Panc1 (cell line): ENCODE data around the gene MYMK. TPM values are rescaled to one million over a fixed set of nuclear protein-coding genes. Genes with fewer than 3 reads are reported as not detected.

Experiments
- ATAC-seq: fragments of 200-7000 bp; cut with Tn5 transposase; 2 replicates; pipeline ENCODE4 v1.9.1; 2020; ENCODE audit warnings: mild to moderate bottlenecking, moderate library complexity
- BruUV-seq: library from RNA; stranded (reverse); fragments of 400-500 nt; replicated peaks from 2 replicates; lab custom pipeline; 2021; lab: Mats Ljungman, UMichigan
- CTCF ChIA-PET: fragments of 300-600 bp; sonication (Branson Sonifier 250); formaldehyde crosslinking; loops from one replicate; lab custom pipeline; 2022; ENCODE audit warnings: antibody characterized with exemption; lab: Charles Lee
- POLR2A ChIA-PET: fragments of 300-600 bp; sonication (Branson Sonifier 250); formaldehyde crosslinking; loops from one replicate; lab custom pipeline; 2022; ENCODE audit warnings: antibody characterized with exemption; lab: Charles Lee
- DNase-seq: peaks from one replicate; pipeline ENCODE4 v3.0.0-alpha.2; 2010; ENCODE audit warnings: low read depth, low spot score
- H3K27ac ChIP-seq: 2 replicates; pipeline ENCODE4 v1.5.1; 2011; ENCODE audit warnings: mild to moderate bottlenecking, low read length, inconsistent platforms
- H3K27me3 ChIP-seq: fragments of 200-500 bp; sonication (Bioruptor generic); 2 replicates; pipeline ENCODE4 v1.6.0; 2014; ENCODE audit warnings: low read length, inconsistent platforms; ENCODE audit not compliant: control insufficient read depth, insufficient read depth
- H3K36me3 ChIP-seq: fragments of 200-500 bp; sonication (Bioruptor generic); 2 replicates; pipeline ENCODE4 v1.5.1; 2014; ENCODE audit warnings: inconsistent platforms, mild to moderate bottlenecking, low read length, moderate library complexity; ENCODE audit not compliant: control insufficient read depth, insufficient read depth
- H3K4me1 ChIP-seq: 2 replicates; pipeline ENCODE4 v1.5.1; 2011; ENCODE audit warnings: inconsistent platforms, mild to moderate bottlenecking, low read length, moderate library complexity; ENCODE audit not compliant: control insufficient read depth, insufficient read depth
- H3K4me3 ChIP-seq, 2 experiments: 2 replicates each; pipeline ENCODE4 v1.5.1; 2011 to 2012; ENCODE audit warnings: low read depth in 2 of 2, low read length in 2 of 2, mild to moderate bottlenecking in 2 of 2, inconsistent platforms in 1 of 2, moderate library complexity in 1 of 2
- H3K9me3 ChIP-seq: fragments of 200-500 bp; sonication (Bioruptor generic); 2 replicates; pipeline ENCODE4 v1.5.1; 2014; ENCODE audit warnings: low read depth, mild to moderate bottlenecking, inconsistent platforms, low read length, moderate library complexity; ENCODE audit not compliant: control insufficient read depth, insufficient read depth
- CTCF ChIP-seq: fragments of 450-650 bp; IDR thresholded peaks from 2 replicates; pipeline ENCODE4 v1.5.1; 2017; ENCODE audit warnings: mild to moderate bottlenecking
- POLR2AphosphoS5 ChIP-seq: IDR thresholded peaks from 2 replicates; pipeline ENCODE4 v1.6.1; 2012; ENCODE audit warnings: mild to moderate bottlenecking, low read depth, low read length, moderate library complexity
- REST ChIP-seq, 2 experiments: IDR thresholded peaks; 2 replicates each; pipeline ENCODE4 v1.6.1; 2011 to 2012; ENCODE audit warnings: low read depth in 2 of 2, control low read depth in 1 of 2, low read length in 1 of 2, mild to moderate bottlenecking in 1 of 2, moderate library complexity in 1 of 2; ENCODE audit not compliant: insufficient read depth in 1 of 2
- SIN3A ChIP-seq: IDR thresholded peaks from 2 replicates; pipeline ENCODE4 v1.6.1; 2012; ENCODE audit warnings: low read depth, mild to moderate bottlenecking, low read length, moderate library complexity, borderline replicate concordance; ENCODE audit not compliant: insufficient read depth
- TCF7L2 ChIP-seq: IDR thresholded peaks from 2 replicates; pipeline ENCODE4 v1.6.1; 2011; ENCODE audit warnings: mild to moderate bottlenecking, low read depth, low read length, inconsistent platforms
- in situ Hi-C: cut with HindIII; loops from 2 replicates; pipeline ENCODE4 v1.10.0; 2016; ENCODE audit warnings: low sequenced_read_pairs, low pct_unique_long_range_greater_than_20kb
- intact Hi-C: fragments of 100-400 bp; cut with micrococcal nuclease; formaldehyde crosslinking; loops from one replicate; pipeline ENCODE4 v1.10.0; 2022; ENCODE audit not compliant: unreplicated experiment
- total RNA-seq: library from RNA; stranded (reverse); gene quantifications from one replicate; pipeline ENCODE4 v1.2.1, GENCODE V29; 2021; ENCODE audit not compliant: unreplicated experiment

The MYMK gene
- total RNA-seq, 1 experiment from 2014 or later: not detected

- H3K27me3 ChIP-seq: no peaks in the 10 kb centered on the region
- no peaks in the 10 kb centered on the region; the same call in 1 of the 2 replicates for H3K4me1 ChIP-seq
Observed at GRCh38 chr9:133531293-133531692, 6.5 kb upstream of the MYMK start.

GRCh38 chr9:133529874-133530273 is 5.1 kb upstream of the MYMK start:
- in situ Hi-C loops (no loop called here), intact Hi-C loops (no loop called here)
- ATAC-seq: no peak
- Histone ChIP-seq H3K36me3 (no peaks in the 10 kb centered on the region), H3K27ac (no peak overlapping the region), H3K9me3 (no peaks in the 10 kb centered on the region), H3K4me3 (no peak overlapping the region), H3K27me3 (no peaks in the 10 kb centered on the region), H3K4me1 (no peaks in the 10 kb centered on the region; the same call in 1 of the 2 replicates)
- TF ChIP-seq SIN3A (no peak), CTCF (no peak)
- no TSS peak for BruUV-seq
- ChIA-PET POLR2A (no interaction called here), CTCF (no interaction called here)
- DNase-seq: no peak

More at GRCh38 chr9:133531293-133531692, 6.5 kb upstream of the MYMK start:
- TF ChIP-seq REST (IDR thresholded peaks at IDR 0.05; ENCODE audit: insufficient read depth in 1 of 2, low read depth in 2 of 2, low read length in 1 of 2): no peak
- no peak for TF ChIP-seq CTCF
- no peak for TF ChIP-seq TCF7L2
- TF ChIP-seq POLR2AphosphoS5: no peak
- no peak for TF ChIP-seq SIN3A
- Histone ChIP-seq H3K36me3 (no peaks in the 10 kb centered on the region), H3K9me3 (no peaks in the 10 kb centered on the region), H3K27ac (no peak overlapping the region), H3K4me3 (no peak overlapping the region)
- no TSS peak for BruUV-seq
- intact Hi-C loops: no loop called here
- POLR2A ChIA-PET: no interaction called here
- in situ Hi-C loops: no loop called here
- DNase-seq: no peak
- CTCF ChIA-PET: no interaction called here
- ATAC-seq: no peak
